MM.1S (cell line): Measurements from ENCODE around the gene FBXW9.
A peak's percentile ranks its signal among the peaks of the same experiment; 100 is the strongest.

ENCODE experiments used
- DNase-seq: peaks from one replicate; pipeline ENCODE4 v3.0.0-alpha.2; 2015
- H2AFZ ChIP-seq: fragments of 300-600 bp; sonication (generic); 2 replicates; pipeline ENCODE4 v1.6.0; 2016; ENCODE audit warnings: antibody characterized with exemption, low read length
- H3F3A ChIP-seq: fragments of 300-600 bp; sonication (generic); 2 replicates; pipeline ENCODE4 v1.6.1; 2016; ENCODE audit warnings: mild to moderate bottlenecking, antibody characterized with exemption, low read length, moderate library complexity, mixed read lengths; ENCODE audit not compliant: insufficient read depth
- H3K27ac ChIP-seq: fragments of 300-600 bp; sonication (generic); 2 replicates; pipeline ENCODE4 v1.5.1; 2016; ENCODE audit warnings: mild to moderate bottlenecking, low read length
- H3K27me3 ChIP-seq: fragments of 300-600 bp; sonication (generic); replicated peaks from 2 replicates; pipeline ENCODE4 v1.6.0; 2016; ENCODE audit warnings: low read length; ENCODE audit not compliant: insufficient read depth
- H3K36me3 ChIP-seq: fragments of 300-600 bp; sonication (generic); replicated peaks from 2 replicates; pipeline ENCODE4 v1.6.1; 2016; ENCODE audit warnings: mild to moderate bottlenecking, low read length, mixed read lengths; ENCODE audit not compliant: insufficient read depth
- H3K4me1 ChIP-seq: fragments of 300-600 bp; sonication (generic); 2 replicates; pipeline ENCODE4 v1.6.1; 2016; ENCODE audit warnings: low read length, mixed read lengths
- H3K4me2 ChIP-seq: fragments of 300-600 bp; sonication (generic); 2 replicates; pipeline ENCODE4 v1.6.0; 2016; ENCODE audit warnings: low read depth, low read length
- H3K4me3 ChIP-seq: fragments of 300-600 bp; sonication (generic); 2 replicates; pipeline ENCODE4 v1.5.1; 2016; ENCODE audit warnings: low read length, mixed read lengths
- H3K79me2 ChIP-seq: fragments of 300-600 bp; sonication (generic); 2 replicates; pipeline ENCODE4 v1.6.1; 2016; ENCODE audit warnings: mixed run types, low read length, mixed read lengths
- H3K9ac ChIP-seq: fragments of 300-600 bp; sonication (generic); 2 replicates; pipeline ENCODE4 v1.6.1; 2016; ENCODE audit warnings: low read length, mixed read lengths
- H3K9me2 ChIP-seq: fragments of 300-600 bp; sonication (generic); replicated peaks from 2 replicates; pipeline ENCODE4 v1.6.1; 2016; ENCODE audit warnings: mild to moderate bottlenecking, low read length, mixed read lengths; ENCODE audit not compliant: insufficient read depth
- H3K9me3 ChIP-seq: fragments of 300-600 bp; sonication (generic); replicated peaks from 2 replicates; pipeline ENCODE4 v1.6.1; 2016; ENCODE audit warnings: mild to moderate bottlenecking, low read length, mixed read lengths; ENCODE audit not compliant: insufficient read depth
- H4K20me1 ChIP-seq: fragments of 300-600 bp; sonication (generic); 2 replicates; pipeline ENCODE4 v1.6.1; 2016; ENCODE audit warnings: mild to moderate bottlenecking, low read length, moderate library complexity, mixed read lengths; ENCODE audit not compliant: insufficient read depth
- EZH2 ChIP-seq: fragments of 300-600 bp; sonication (generic); optimal IDR thresholded peaks from 2 replicates; pipeline ENCODE3; 2017; ENCODE audit warnings: low read depth, mild to moderate bottlenecking, antibody characterized with exemption, low read length, mixed read lengths
- EZH2phosphoT487 ChIP-seq: fragments of 300-600 bp; sonication (generic); IDR thresholded peaks from 2 replicates; pipeline ENCODE4 v1.6.1; 2018; ENCODE audit warnings: antibody characterized with exemption, low read length
- TF ChIP-seq, protein P1 (sequence below): fragments of 300-600 bp; sonication (generic); IDR thresholded peaks from 2 replicates; pipeline ENCODE4 v1.5.1; 2016; ENCODE audit warnings: antibody characterized with exemption, low read length, mixed read lengths

The FBXW9 gene

DNA sequence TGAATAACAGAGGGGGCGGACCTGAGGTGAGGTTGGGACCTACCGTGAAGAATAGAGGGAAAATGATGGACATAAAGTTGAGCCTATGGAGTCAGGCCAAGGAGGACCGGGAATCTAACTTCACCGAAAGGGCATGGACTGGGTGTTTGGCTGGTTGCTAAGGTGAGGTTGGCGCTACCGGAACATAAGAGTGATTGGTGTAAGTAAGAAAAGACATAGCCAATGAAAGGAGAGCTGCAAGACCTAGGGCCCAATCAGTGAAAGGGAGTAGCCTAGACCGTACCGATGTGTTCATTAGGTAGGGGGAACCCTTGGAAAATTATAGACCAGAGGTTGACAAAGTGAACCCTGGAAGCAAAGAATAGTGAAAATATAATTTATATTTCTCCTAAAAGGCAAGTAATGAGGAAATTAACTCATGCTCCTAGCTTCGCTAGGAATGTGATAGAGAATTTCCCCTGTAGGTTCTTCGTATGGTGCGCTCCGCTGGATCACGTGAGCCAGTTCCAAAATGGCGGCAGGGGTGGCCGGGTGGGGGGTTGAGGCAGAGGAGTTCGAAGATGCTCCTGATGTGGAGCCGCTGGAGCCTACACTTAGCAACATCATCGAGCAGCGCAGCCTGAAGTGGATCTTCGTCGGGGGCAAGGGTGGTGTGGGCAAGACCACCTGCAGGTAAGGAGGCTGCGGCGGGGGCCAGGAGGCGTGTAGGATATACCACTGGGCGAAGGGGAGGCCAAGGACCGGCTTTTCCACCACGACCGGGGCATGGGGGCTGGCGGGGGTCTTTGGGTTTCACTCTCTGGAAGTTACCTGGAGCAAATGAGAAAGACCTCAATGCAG, 40.8 kb upstream of the FBXW9 start, which contains the start of gene GET3:
Gene GET3 (plus strand): TSS at position 503 of the 840 bp plus-strand sequence. CDS start 9 bp downstream, at position 512.
- H3K79me2 ChIP-seq, result peaks cover 42% of the 10 kb centered on the region
- H3K4me3 ChIP-seq, result peak within 1 kb of the TSS; percentile 86
- DNase-seq, result peak; percentile 96
- TF ChIP-seq, protein P1, sequence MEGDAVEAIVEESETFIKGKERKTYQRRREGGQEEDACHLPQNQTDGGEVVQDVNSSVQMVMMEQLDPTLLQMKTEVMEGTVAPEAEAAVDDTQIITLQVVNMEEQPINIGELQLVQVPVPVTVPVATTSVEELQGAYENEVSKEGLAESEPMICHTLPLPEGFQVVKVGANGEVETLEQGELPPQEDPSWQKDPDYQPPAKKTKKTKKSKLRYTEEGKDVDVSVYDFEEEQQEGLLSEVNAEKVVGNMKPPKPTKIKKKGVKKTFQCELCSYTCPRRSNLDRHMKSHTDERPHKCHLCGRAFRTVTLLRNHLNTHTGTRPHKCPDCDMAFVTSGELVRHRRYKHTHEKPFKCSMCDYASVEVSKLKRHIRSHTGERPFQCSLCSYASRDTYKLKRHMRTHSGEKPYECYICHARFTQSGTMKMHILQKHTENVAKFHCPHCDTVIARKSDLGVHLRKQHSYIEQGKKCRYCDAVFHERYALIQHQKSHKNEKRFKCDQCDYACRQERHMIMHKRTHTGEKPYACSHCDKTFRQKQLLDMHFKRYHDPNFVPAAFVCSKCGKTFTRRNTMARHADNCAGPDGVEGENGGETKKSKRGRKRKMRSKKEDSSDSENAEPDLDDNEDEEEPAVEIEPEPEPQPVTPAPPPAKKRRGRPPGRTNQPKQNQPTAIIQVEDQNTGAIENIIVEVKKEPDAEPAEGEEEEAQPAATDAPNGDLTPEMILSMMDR, result no peak
- H3K9ac ChIP-seq, result peak within 1 kb of the TSS; percentile 76
- no peaks in the 10 kb centered on the region for H3K9me3 ChIP-seq
- peaks cover 3% of the 10 kb centered on the region; the same call in 1 of the 2 replicates for H3K36me3 ChIP-seq
- no peaks in the 10 kb centered on the region for H3K27me3 ChIP-seq
- H3F3A ChIP-seq, result peaks cover 3% of the 10 kb centered on the region; the same call in 1 of the 2 replicates
- peak within 1 kb of the TSS; percentile 81 for H3K4me2 ChIP-seq
- H4K20me1 ChIP-seq, result peaks cover 7% of the 10 kb centered on the region; the same call in 1 of the 2 replicates
- H3K27ac ChIP-seq, result peak within 1 kb of the TSS; percentile 69; the same call in 1 of the 2 replicates
- H2AFZ ChIP-seq, result peak within 1 kb of the TSS; percentile 63
- H3K9me2 ChIP-seq, result no peaks in the 10 kb centered on the region
- peaks cover 17% of the 10 kb centered on the region for H3K4me1 ChIP-seq

DNA sequence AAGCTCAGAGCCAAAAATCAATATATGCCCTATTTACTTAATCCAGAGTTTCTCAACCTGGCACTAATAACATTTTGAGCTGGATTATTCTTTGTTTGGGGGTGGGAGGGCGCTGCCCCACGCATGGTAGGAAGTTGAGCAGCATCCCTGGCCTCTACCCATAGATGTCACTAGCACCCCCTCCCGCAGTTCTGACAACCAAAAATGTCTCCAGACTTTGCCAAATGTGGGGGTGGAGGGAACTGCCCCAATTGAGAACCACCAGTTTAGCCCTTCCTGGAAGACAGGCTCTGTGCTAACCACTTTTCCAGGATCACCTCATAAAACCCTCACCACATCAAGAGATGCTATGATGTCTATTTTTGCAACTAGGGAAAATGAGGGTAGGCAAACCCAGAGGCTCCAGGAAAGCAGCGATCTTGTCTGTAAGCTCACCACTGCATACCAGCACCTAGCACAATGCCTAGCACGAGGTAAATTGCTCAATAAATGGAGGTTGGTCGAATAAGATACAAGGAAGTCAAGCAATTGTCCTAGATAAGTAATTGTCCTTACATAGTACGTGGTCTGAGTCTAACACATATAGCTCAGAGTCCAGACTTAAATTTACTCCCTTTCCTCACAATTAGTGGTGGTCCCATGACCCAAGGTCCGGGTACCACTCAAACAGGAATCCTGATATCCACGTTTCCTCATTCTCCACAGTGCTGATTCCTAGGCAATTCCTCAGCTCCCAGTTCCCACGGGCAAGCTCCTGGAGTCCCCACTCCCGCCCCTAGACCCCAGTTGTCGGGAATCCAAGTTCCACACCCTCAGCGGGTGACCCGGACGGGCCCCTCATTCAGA, 37.2 kb upstream of the FBXW9 start:
- H3K4me2 ChIP-seq, result peak overlapping the region; percentile 98
- peaks cover 11% of the 10 kb centered on the region; the same call in 1 of the 2 replicates for H3F3A ChIP-seq
- peak; percentile 69 for DNase-seq
- H3K4me1 ChIP-seq, result peaks cover 17% of the 10 kb centered on the region
- H2AFZ ChIP-seq, result peak overlapping the region; percentile 78; the same call in 1 of the 2 replicates
- peak overlapping the region; percentile 99 for H3K9ac ChIP-seq
- peak overlapping the region; percentile 100 for H3K4me3 ChIP-seq
- H3K27ac ChIP-seq, result peak overlapping the region; percentile 80
- H3K9me3 ChIP-seq, result no peaks in the 10 kb centered on the region
- no peaks in the 10 kb centered on the region for H3K9me2 ChIP-seq
- peaks cover 62% of the 10 kb centered on the region for H3K79me2 ChIP-seq
- H3K27me3 ChIP-seq, result no peaks in the 10 kb centered on the region
- peaks cover 21% of the 10 kb centered on the region; the same call in 1 of the 2 replicates for H4K20me1 ChIP-seq
- TF ChIP-seq, protein P1, result peak; percentile 82
- TF ChIP-seq EZH2, result no peak
- peaks cover 6% of the 10 kb centered on the region for H3K36me3 ChIP-seq

- no peak overlapping the region for H3K27ac ChIP-seq
- H4K20me1 ChIP-seq, result peaks cover 21% of the 10 kb centered on the region; the same call in 1 of the 2 replicates
- no peak for DNase-seq
- no peaks in the 10 kb centered on the region for H3K9me2 ChIP-seq
- TF ChIP-seq EZH2phosphoT487 (no peak), EZH2 (no peak)
- TF ChIP-seq, protein P1, result no peak
- no peak overlapping the region for H3K4me3 ChIP-seq
- peaks cover 15% of the 10 kb centered on the region; the same call in 1 of the 2 replicates for H3F3A ChIP-seq
- no peak overlapping the region for H3K9ac ChIP-seq
- H3K4me1 ChIP-seq, result peaks cover 5% of the 10 kb centered on the region; the same call in 1 of the 2 replicates
- no peak overlapping the region for H2AFZ ChIP-seq
- H3K4me2 ChIP-seq, result no peak overlapping the region
- H3K79me2 ChIP-seq, result peaks cover 49% of the 10 kb centered on the region
- H3K27me3 ChIP-seq, result no peaks in the 10 kb centered on the region
- peaks cover 6% of the 10 kb centered on the region for H3K36me3 ChIP-seq
- no peaks in the 10 kb centered on the region for H3K9me3 ChIP-seq
Observed at GRCh38 chr19:12731337-12731736, 34.9 kb upstream of the FBXW9 start.
